ENCODE results near the gene MAD2L2. TPM values are rescaled to one million over a fixed set of nuclear protein-coding genes. Genes with fewer than 3 reads are reported as not detected.

The MAD2L2 gene
- total and polyA plus RNA-seq, 9 of the 15 experiments (the other 6 are each of a cell fraction or from before 2014, with no cell fraction given): 12.4 to 286 (median 143) TPM

DNA sequence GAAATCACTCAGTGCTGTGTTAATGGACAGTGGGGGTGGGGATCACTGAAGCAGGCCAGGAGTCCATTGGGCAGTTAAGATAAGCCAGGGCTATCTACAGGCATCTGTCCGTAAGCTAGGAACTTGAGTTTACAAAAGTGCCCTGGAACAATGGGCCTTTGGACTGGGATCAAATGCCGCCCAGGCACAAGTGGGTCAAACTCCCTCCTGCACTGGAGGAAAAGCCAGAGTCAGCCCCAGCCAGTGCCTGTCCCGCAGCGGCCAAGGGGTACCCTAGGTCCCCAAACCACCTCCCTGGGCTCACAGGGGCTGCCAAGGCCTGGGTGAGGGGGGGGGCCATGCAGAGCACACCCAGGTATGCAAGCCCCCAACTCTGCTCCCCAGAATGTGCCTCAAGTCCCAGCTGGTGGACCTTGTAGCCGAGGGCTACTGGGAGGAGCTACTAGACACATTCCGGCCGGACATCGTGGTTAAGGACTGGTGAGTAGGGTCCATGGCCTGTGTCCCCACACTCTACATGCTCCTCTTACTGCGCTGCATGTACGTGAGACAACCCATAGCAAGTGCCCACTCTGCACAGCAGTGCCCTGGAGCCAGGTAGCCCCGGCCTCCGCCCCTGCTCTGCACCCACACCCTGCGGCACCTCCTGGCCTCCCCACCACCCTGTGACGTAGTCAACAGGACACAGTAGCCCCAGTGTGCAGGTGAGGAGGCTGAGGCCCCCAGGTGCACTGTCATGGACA lies 9.2 kb downstream of the MAD2L2 start (continued):
- TF ChIP-seq, protein P1, sequence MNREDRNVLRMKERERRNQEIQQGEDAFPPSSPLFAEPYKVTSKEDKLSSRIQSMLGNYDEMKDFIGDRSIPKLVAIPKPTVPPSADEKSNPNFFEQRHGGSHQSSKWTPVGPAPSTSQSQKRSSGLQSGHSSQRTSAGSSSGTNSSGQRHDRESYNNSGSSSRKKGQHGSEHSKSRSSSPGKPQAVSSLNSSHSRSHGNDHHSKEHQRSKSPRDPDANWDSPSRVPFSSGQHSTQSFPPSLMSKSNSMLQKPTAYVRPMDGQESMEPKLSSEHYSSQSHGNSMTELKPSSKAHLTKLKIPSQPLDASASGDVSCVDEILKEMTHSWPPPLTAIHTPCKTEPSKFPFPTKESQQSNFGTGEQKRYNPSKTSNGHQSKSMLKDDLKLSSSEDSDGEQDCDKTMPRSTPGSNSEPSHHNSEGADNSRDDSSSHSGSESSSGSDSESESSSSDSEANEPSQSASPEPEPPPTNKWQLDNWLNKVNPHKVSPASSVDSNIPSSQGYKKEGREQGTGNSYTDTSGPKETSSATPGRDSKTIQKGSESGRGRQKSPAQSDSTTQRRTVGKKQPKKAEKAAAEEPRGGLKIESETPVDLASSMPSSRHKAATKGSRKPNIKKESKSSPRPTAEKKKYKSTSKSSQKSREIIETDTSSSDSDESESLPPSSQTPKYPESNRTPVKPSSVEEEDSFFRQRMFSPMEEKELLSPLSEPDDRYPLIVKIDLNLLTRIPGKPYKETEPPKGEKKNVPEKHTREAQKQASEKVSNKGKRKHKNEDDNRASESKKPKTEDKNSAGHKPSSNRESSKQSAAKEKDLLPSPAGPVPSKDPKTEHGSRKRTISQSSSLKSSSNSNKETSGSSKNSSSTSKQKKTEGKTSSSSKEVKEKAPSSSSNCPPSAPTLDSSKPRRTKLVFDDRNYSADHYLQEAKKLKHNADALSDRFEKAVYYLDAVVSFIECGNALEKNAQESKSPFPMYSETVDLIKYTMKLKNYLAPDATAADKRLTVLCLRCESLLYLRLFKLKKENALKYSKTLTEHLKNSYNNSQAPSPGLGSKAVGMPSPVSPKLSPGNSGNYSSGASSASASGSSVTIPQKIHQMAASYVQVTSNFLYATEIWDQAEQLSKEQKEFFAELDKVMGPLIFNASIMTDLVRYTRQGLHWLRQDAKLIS (CRISPR knock-in tag; IDR thresholded peaks at IDR 0.05): no peak
- TF ChIP-seq RHOXF2B (CRISPR knock-in tag; conservative IDR thresholded peaks at IDR 0.05): no peak
- no peak for TF ChIP-seq ZC3H11A (IDR thresholded peaks at IDR 0.05; ENCODE audit: low read depth, low read length)
- TF ChIP-seq ZZZ3 (IDR thresholded peaks at IDR 0.05): no peak
- TF ChIP-seq, protein P2, sequence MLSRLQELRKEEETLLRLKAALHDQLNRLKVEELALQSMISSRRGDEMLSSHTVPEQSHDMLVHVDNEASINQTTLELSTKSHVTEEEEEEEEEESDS (CRISPR knock-in tag; IDR thresholded peaks at IDR 0.05): no peak
- TF ChIP-seq SUPT5H (IDR thresholded peaks at IDR 0.05): peak; percentile 43; the same call in 1 of the 2 replicates
- no peak for TF ChIP-seq ZNF644 (tag; IDR thresholded peaks at IDR 0.05; ENCODE audit: low read depth)
- TF ChIP-seq, protein P3, sequence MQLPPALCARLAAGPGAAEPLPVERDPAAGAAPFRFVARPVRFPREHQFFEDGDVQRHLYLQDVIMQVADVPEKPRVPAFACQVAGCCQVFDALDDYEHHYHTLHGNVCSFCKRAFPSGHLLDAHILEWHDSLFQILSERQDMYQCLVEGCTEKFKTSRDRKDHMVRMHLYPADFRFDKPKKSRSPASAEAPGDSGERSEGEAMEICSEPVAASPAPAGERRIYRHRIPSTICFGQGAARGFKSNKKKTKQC (CRISPR knock-in tag; IDR thresholded peaks at IDR 0.05): no peak
- TF ChIP-seq PHB2 (IDR thresholded peaks at IDR 0.05; ENCODE audit: low read depth): no peak
- no peak for TF ChIP-seq ZNF224 (CRISPR knock-in tag; IDR thresholded peaks at IDR 0.05)
- TF ChIP-seq, protein P4, sequence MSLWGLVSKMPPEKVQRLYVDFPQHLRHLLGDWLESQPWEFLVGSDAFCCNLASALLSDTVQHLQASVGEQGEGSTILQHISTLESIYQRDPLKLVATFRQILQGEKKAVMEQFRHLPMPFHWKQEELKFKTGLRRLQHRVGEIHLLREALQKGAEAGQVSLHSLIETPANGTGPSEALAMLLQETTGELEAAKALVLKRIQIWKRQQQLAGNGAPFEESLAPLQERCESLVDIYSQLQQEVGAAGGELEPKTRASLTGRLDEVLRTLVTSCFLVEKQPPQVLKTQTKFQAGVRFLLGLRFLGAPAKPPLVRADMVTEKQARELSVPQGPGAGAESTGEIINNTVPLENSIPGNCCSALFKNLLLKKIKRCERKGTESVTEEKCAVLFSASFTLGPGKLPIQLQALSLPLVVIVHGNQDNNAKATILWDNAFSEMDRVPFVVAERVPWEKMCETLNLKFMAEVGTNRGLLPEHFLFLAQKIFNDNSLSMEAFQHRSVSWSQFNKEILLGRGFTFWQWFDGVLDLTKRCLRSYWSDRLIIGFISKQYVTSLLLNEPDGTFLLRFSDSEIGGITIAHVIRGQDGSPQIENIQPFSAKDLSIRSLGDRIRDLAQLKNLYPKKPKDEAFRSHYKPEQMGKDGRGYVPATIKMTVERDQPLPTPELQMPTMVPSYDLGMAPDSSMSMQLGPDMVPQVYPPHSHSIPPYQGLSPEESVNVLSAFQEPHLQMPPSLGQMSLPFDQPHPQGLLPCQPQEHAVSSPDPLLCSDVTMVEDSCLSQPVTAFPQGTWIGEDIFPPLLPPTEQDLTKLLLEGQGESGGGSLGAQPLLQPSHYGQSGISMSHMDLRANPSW (CRISPR knock-in tag; IDR thresholded peaks at IDR 0.05): no peak
- no peak for TF ChIP-seq ZNF263 (CRISPR knock-in tag; IDR thresholded peaks at IDR 0.05; ENCODE audit: borderline replicate concordance)
- no peak for TF ChIP-seq SAFB (IDR thresholded peaks at IDR 0.05; ENCODE audit: borderline replicate concordance, low read depth, low read length)
- TF ChIP-seq TAF15 (IDR thresholded peaks at IDR 0.05; ENCODE audit: low read depth, low read length): no peak
- TF ChIP-seq E2F3 (CRISPR knock-in tag; IDR thresholded peaks at IDR 0.05): no peak
- peak; percentile 67; the same call in 1 of the 2 replicates for TF ChIP-seq CC2D1A (IDR thresholded peaks at IDR 0.05)
- TF ChIP-seq, protein P5, sequence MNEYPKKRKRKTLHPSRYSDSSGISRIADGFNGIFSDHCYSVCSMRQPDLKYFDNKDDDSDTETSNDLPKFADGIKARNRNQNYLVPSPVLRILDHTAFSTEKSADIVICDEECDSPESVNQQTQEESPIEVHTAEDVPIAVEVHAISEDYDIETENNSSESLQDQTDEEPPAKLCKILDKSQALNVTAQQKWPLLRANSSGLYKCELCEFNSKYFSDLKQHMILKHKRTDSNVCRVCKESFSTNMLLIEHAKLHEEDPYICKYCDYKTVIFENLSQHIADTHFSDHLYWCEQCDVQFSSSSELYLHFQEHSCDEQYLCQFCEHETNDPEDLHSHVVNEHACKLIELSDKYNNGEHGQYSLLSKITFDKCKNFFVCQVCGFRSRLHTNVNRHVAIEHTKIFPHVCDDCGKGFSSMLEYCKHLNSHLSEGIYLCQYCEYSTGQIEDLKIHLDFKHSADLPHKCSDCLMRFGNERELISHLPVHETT (CRISPR knock-in tag; conservative IDR thresholded peaks at IDR 0.05 in 1 of 2, IDR thresholded peaks at IDR 0.05 in 1 of 2): no peak; a peak in 1 of 4 replicates
- TF ChIP-seq, protein P6, sequence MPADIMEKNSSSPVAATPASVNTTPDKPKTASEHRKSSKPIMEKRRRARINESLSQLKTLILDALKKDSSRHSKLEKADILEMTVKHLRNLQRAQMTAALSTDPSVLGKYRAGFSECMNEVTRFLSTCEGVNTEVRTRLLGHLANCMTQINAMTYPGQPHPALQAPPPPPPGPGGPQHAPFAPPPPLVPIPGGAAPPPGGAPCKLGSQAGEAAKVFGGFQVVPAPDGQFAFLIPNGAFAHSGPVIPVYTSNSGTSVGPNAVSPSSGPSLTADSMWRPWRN (IDR thresholded peaks at IDR 0.05; ENCODE audit: low read depth): peak; percentile 75; the same call in 1 of the 2 replicates
